GM21825 (cell line): Measurements from ENCODE around the gene PCLO.
"Not testable (repeated sequence)": the region's sequence is repeated elsewhere in the genome, so short reads cannot be mapped to it uniquely, and the experiment has no call there.

Experiments
- ATAC-seq: cut with Tn5 transposase; IDR thresholded peaks from one replicate; pipeline ENCODE4 v1.9.1; 2021; ENCODE audit warnings: mild to moderate bottlenecking, moderate library complexity; ENCODE audit not compliant: unreplicated experiment

Gene PCLO

GRCh38 chr7:83142365-83142764, 20.3 kb downstream of the PCLO start:
- ATAC-seq, result no peak

- no peak for ATAC-seq
Measured at GRCh38 chr7:83141927-83142326, 20.8 kb downstream of the PCLO start.

GRCh38 chr7:83130623-83131545, 31.8 kb downstream of the PCLO start:
- no peak for ATAC-seq

GRCh38 chr7:83130191-83130590, 32.5 kb downstream of the PCLO start:
- ATAC-seq, result no peak

GRCh38 chr7:83119494-83119893, 43.2 kb downstream of the PCLO start:
- ATAC-seq, result no peak

- no peak for ATAC-seq
Measured at GRCh38 chr7:83119026-83119382, 43.7 kb downstream of the PCLO start.

GRCh38 chr7:83118347-83119025, 44.2 kb downstream of the PCLO start:
- ATAC-seq, result no peak

- ATAC-seq, result no peak
Measured at GRCh38 chr7:83117466-83117865, 45.2 kb downstream of the PCLO start.

GRCh38 chr7:83111391-83111790, 51.3 kb downstream of the PCLO start:
- ATAC-seq, result no peak

- ATAC-seq, result no peak
Measured at GRCh38 chr7:83109352-83109751, 53.3 kb downstream of the PCLO start.

- ATAC-seq, result no peak
Measured at GRCh38 chr7:83105948-83106347, 56.7 kb downstream of the PCLO start.

GRCh38 chr7:83105063-83105462, 57.6 kb downstream of the PCLO start:
- no peak for ATAC-seq

- ATAC-seq, result no peak
Measured at GRCh38 chr7:83101530-83101929, 61.2 kb downstream of the PCLO start.

- ATAC-seq, result no peak
Measured at GRCh38 chr7:83096065-83096580, 66.6 kb downstream of the PCLO start.

GRCh38 chr7:83085299-83085698, 77.4 kb downstream of the PCLO start:
- no peak for ATAC-seq

- not testable (repeated sequence) for ATAC-seq
Measured at GRCh38 chr7:83079879-83080278, 82.8 kb downstream of the PCLO start.

GRCh38 chr7:83077328-83077727, 85.4 kb downstream of the PCLO start:
- no peak for ATAC-seq

GRCh38 chr7:83072576-83073517, 89.8 kb downstream of the PCLO start:
- ATAC-seq, result no peak

GRCh38 chr7:83065714-83066113, 97.0 kb downstream of the PCLO start:
- no peak for ATAC-seq

- no peak for ATAC-seq
Measured at GRCh38 chr7:83060218-83060617, 102.5 kb downstream of the PCLO start.

GRCh38 chr7:83058667-83059066, 104.0 kb downstream of the PCLO start:
- no peak for ATAC-seq
